Peyer's patch (tissue), 4 donors: ENCODE data around the gene DNAH8. TPM values are rescaled to one million over a fixed set of nuclear protein-coding genes. Genes with fewer than 3 reads are reported as not detected.

Experiments
- DNase-seq, 3 donors: peaks; one replicate each; pipeline ENCODE4 v3.0.0-alpha.2; 2017 to 2019
- H3K27ac ChIP-seq, 4 donors: fragments of 200-600 bp; sonication (generic); one replicate each; pipeline ENCODE4 v1.5.1; 2016 to 2019
- H3K27me3 ChIP-seq, 2 donors: fragments of 200-600 bp; sonication (generic); one replicate each; pipeline ENCODE4 v1.5.1; 2019
- H3K36me3 ChIP-seq, 3 donors: fragments of 200-600 bp; sonication (generic); one replicate each; pipeline ENCODE4 v1.5.1; 2016 to 2019
- H3K4me1 ChIP-seq, 4 donors: fragments of 200-600 bp; sonication (generic); one replicate each; pipeline ENCODE4 v1.5.1; 2016 to 2019
- H3K4me3 ChIP-seq, 4 donors: fragments of 200-600 bp; sonication (generic); 1 replicate in 3 of 4; 2 replicates in 1 of 4; pipeline ENCODE4 v1.5.1; 2016 to 2019; ENCODE audit warnings: mild to moderate bottlenecking in 1 of 4
- H3K9me3 ChIP-seq, 4 donors: fragments of 200-600 bp; sonication (generic); one replicate each; pipeline ENCODE4 v1.5.1; 2016 to 2019; ENCODE audit warnings: mild to moderate bottlenecking in 1 of 4
- POLR2A ChIP-seq, 2 donors: fragments of 450-650 bp; IDR thresholded peaks; one replicate each; pipeline ENCODE4 v1.5.1; 2017; ENCODE audit warnings: antibody characterized with exemption in 2 of 2, mild to moderate bottlenecking in 2 of 2, moderate library complexity in 2 of 2
- total RNA-seq, 4 donors: library from RNA; depleted of rRNA; stranded (reverse); fragments of >200 nt; gene quantifications; one replicate each; pipeline ENCODE4 v1.1.0, GENCODE V29; 2016
- TF ChIP-seq, protein P1 (sequence below), 6 experiments: fragments of 450-650 bp in 4 of 6; fragments of 200-600 bp in 2 of 6; sonication (generic) in 1 of 6; IDR thresholded peaks; one replicate each; pipeline ENCODE4 v1.5.1; 2017 to 2019; ENCODE audit warnings: antibody characterized with exemption in 6 of 6, mild to moderate bottlenecking in 3 of 6, moderate library complexity in 1 of 6

The DNAH8 gene
- total RNA-seq, 4 donors from 2014 or later: 0.83 TPM; not detected in 3

DNA sequence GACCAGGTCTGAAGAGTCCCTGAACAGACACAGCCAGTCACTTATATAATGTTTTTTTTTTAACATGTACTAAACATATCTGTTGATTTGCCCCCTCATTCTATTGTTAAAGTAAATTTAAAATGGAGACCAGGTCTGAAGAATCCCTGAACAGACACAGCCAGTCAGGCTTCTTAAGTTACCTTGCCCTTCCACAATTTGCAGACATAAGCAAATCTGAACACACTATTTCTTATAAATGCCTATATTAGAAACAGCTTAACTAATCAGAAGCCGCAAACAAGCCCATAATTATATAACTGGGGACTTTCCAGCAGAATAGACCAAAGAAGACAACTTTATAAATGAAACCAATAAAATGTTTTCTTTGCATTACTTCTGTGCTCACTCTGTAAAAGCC, 118.2 kb downstream of the DNAH8 start:
- no peak for DNase-seq
- Histone ChIP-seq H3K4me3 (no peak overlapping the region), H3K9me3 (no peaks in the 10 kb centered on the region), H3K4me1 (no peaks in the 10 kb centered on the region), H3K27ac (no peak overlapping the region), H3K27me3 (no peaks in the 10 kb centered on the region), H3K36me3 (no peaks in the 10 kb centered on the region)
- TF ChIP-seq POLR2A (IDR thresholded peaks at IDR 0.05): no peak
- TF ChIP-seq, protein P1, sequence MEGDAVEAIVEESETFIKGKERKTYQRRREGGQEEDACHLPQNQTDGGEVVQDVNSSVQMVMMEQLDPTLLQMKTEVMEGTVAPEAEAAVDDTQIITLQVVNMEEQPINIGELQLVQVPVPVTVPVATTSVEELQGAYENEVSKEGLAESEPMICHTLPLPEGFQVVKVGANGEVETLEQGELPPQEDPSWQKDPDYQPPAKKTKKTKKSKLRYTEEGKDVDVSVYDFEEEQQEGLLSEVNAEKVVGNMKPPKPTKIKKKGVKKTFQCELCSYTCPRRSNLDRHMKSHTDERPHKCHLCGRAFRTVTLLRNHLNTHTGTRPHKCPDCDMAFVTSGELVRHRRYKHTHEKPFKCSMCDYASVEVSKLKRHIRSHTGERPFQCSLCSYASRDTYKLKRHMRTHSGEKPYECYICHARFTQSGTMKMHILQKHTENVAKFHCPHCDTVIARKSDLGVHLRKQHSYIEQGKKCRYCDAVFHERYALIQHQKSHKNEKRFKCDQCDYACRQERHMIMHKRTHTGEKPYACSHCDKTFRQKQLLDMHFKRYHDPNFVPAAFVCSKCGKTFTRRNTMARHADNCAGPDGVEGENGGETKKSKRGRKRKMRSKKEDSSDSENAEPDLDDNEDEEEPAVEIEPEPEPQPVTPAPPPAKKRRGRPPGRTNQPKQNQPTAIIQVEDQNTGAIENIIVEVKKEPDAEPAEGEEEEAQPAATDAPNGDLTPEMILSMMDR (IDR thresholded peaks at IDR 0.05): no peak

DNA sequence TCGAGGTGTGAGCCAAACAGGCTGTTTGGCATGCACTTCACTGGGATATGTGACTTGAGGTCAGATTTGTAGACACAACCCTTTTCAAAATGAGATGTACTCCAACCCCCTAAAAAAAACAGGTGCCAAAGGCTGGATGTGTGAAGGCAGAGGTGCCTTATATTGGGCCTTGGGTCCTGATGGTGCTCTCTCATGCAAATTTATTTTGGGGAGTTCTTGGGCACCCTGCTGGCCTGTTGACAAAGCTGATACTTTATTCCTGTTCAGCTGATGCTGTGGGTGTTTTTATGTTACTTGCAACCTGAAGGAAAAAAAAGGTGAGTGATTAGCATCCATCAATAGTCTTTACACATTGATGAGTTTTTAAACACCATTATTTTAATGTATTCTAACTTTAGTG, 121.5 kb downstream of the DNAH8 start:
- no peak for DNase-seq
- no peaks in the 10 kb centered on the region for H3K9me3 ChIP-seq
- no peak overlapping the region for H3K27ac ChIP-seq
- no peaks in the 10 kb centered on the region for H3K4me1 ChIP-seq
- no peak overlapping the region for H3K4me3 ChIP-seq
- TF ChIP-seq, protein P1 (IDR thresholded peaks at IDR 0.05): no peak
- no peak for TF ChIP-seq POLR2A (IDR thresholded peaks at IDR 0.05)
- H3K36me3 ChIP-seq: no peaks in the 10 kb centered on the region
- no peaks in the 10 kb centered on the region for H3K27me3 ChIP-seq

DNA sequence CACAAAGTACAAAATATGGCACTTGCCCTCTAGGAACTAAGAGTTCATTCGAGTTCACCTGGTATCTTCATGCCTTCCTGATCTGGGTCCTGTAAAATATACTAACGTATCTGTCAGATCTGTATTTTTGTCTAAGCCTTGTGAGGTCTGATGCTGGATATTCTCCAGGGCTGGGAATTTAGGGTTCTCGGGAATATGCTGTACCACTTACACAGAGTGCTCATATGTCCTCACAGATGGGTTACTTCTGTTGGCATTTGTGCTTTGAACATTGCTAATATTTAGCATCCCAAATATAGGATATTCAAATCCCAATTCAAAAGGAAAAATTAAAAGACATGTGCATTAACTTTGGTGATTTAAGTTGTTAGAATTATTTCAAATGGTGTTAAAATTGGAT, 122.0 kb downstream of the DNAH8 start:
- Histone ChIP-seq H3K36me3 (no peaks in the 10 kb centered on the region), H3K9me3 (no peaks in the 10 kb centered on the region), H3K27ac (no peak overlapping the region), H3K4me3 (no peak overlapping the region), H3K27me3 (no peaks in the 10 kb centered on the region), H3K4me1 (no peaks in the 10 kb centered on the region)
- DNase-seq: no peak
- TF ChIP-seq, protein P1 (IDR thresholded peaks at IDR 0.05): no peak
- TF ChIP-seq POLR2A (IDR thresholded peaks at IDR 0.05): no peak

DNA sequence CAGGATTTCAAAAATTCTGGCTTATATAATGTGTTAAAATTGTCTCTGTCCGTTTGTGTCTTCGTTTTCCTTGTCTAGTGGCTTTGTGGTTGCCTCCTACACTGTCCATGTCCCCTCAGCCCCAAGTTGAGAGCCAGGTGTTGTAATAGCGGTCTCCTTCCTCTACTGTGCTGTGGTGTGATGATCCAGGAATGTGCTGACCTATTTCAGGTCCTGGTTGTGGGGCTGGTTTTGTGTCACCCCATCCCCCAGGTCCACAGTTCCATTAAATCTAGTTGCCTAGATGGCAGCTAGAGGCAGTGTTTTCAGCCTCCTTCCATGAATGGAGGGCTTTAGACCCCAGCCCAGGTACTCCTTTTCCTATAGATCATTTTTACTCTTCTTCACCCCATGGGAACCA, 128.7 kb downstream of the DNAH8 start:
- no peak for TF ChIP-seq POLR2A (IDR thresholded peaks at IDR 0.05)
- TF ChIP-seq, protein P1 (IDR thresholded peaks at IDR 0.05): no peak
- H3K27me3 ChIP-seq: no peaks in the 10 kb centered on the region
- no peaks in the 10 kb centered on the region for H3K4me1 ChIP-seq
- H3K9me3 ChIP-seq: no peaks in the 10 kb centered on the region
- DNase-seq: no peak
- H3K36me3 ChIP-seq: no peaks in the 10 kb centered on the region
- H3K27ac ChIP-seq: no peak overlapping the region
- no peak overlapping the region for H3K4me3 ChIP-seq

DNA sequence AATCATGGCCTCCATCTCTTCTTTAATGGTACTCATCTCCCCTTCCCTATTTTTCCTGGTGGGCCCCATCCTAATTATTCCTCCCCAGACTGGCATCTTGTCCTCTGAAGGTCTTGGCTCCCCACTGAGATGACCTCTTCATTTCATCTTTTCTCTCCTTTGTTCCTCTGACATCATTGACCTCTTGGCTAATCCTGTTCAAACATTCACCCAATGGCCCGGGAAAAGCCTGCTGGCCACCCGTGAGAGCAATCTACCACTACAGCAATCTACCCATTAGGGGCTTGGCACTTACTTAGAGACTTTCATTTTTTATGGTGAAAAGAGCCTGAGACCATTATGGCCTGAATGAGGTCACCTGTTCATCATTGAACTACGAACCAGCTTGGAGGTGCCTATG, 130.8 kb downstream of the DNAH8 start:
- no peak for TF ChIP-seq POLR2A (IDR thresholded peaks at IDR 0.05)
- TF ChIP-seq, protein P1 (IDR thresholded peaks at IDR 0.05): no peak
- Histone ChIP-seq H3K4me3 (no peak overlapping the region), H3K36me3 (no peaks in the 10 kb centered on the region), H3K9me3 (no peaks in the 10 kb centered on the region), H3K4me1 (no peaks in the 10 kb centered on the region), H3K27ac (no peak overlapping the region), H3K27me3 (no peaks in the 10 kb centered on the region)
- no peak for DNase-seq

DNA sequence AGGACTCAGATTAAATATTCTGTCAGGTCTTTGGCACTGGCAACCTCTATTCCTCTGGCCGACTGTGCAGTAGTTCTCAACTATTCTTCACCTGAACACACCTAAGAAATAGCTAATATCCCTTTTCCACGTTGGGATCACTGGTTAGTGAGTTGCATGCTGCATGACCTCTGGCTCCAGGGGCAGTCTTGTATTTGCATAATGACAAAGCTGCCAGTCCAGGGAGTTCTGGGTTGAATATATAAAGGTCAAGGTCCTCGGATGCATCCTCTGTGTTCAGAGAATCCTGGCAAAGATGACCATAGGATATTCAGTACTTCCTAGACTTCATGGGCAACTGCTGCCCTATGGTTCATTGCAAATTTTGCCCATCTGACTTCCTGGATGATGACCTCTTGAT, 131.2 kb downstream of the DNAH8 start:
- H3K9me3 ChIP-seq: no peaks in the 10 kb centered on the region
- DNase-seq: no peak

More for the DNA sequence above, 131.2 kb downstream of the DNAH8 start:
- Histone ChIP-seq H3K27me3 (no peaks in the 10 kb centered on the region), H3K4me3 (no peak overlapping the region), H3K4me1 (no peaks in the 10 kb centered on the region), H3K27ac (no peak overlapping the region), H3K36me3 (no peaks in the 10 kb centered on the region)
- TF ChIP-seq POLR2A (IDR thresholded peaks at IDR 0.05): no peak
- TF ChIP-seq, protein P1 (IDR thresholded peaks at IDR 0.05): no peak
